Stimulated activated CD8-positive, alpha-beta memory T cell treated with anti-CD3 and anti-CD28 coated beads, Interleukin-12 subunit alpha, Interleukin-12 subunit beta, amount 100 ng/mL, for 24 hours (primary cell): Measurements from ENCODE around the gene ZBTB8A.
"Not testable (repeated sequence)": the region's sequence is repeated elsewhere in the genome, so short reads cannot be mapped to it uniquely, and the experiment has no call there.

Source experiments
- DNase-seq: peaks from one replicate; pipeline ENCODE4 v3.0.0-alpha.2; 2020; ENCODE audit errors: extremely low read depth

ZBTB8A gene

GRCh38 chr1:32619701-32620485 lies 80.7 kb downstream of the ZBTB8A start:
- no peak for DNase-seq

GRCh38 chr1:32622205-32622604 lies 83.0 kb downstream of the ZBTB8A start:
- no peak for DNase-seq

- no peak for DNase-seq
Measured at GRCh38 chr1:32622806-32623681, 83.8 kb downstream of the ZBTB8A start.

GRCh38 chr1:32623775-32624174 lies 84.5 kb downstream of the ZBTB8A start:
- DNase-seq = no peak

- no peak for DNase-seq
Measured at GRCh38 chr1:32626176-32626575, 86.9 kb downstream of the ZBTB8A start.

- no peak for DNase-seq
Measured at GRCh38 chr1:32627596-32628162, 88.5 kb downstream of the ZBTB8A start.

- DNase-seq = not testable (repeated sequence)
Measured at GRCh38 chr1:32630173-32630572, 90.9 kb downstream of the ZBTB8A start.

- no peak for DNase-seq
Measured at GRCh38 chr1:32632829-32633228, 93.6 kb downstream of the ZBTB8A start.

GRCh38 chr1:32635508-32636277 lies 96.5 kb downstream of the ZBTB8A start:
- DNase-seq = no peak

GRCh38 chr1:32636914-32637645 lies 97.9 kb downstream of the ZBTB8A start:
- DNase-seq = no peak

GRCh38 chr1:32639489-32640075 lies 100.4 kb downstream of the ZBTB8A start:
- no peak for DNase-seq

- not testable (repeated sequence) for DNase-seq
Measured at GRCh38 chr1:32642292-32642827, 103.1 kb downstream of the ZBTB8A start.

GRCh38 chr1:32644426-32644825 lies 105.2 kb downstream of the ZBTB8A start:
- DNase-seq = no peak

- no peak for DNase-seq
Measured at GRCh38 chr1:32647308-32648134, 108.3 kb downstream of the ZBTB8A start.

- DNase-seq = peak; percentile 69
Measured at GRCh38 chr1:32650248-32650751, 111.1 kb downstream of the ZBTB8A start, which contains the start of gene ZBTB8OS. TSS of gene ZBTB8OS (minus strand) at chr1:32650550. CDS start at chr1:32650529, 21 bp downstream.

GRCh38 chr1:32650752-32651460 lies 111.7 kb downstream of the ZBTB8A start, which contains the start of gene RBBP4:
TSS of gene RBBP4 (plus strand) at chr1:32651208. CDS start at chr1:32651307, 99 bp downstream.
- DNase-seq = peak; percentile 94

GRCh38 chr1:32651461-32652073 lies 112.3 kb downstream of the ZBTB8A start:
- DNase-seq = no peak
